NCI-H2107 (cell line): Measurements from ENCODE around the gene FSIP1.

ENCODE experiments used
- DNase-seq: peaks from one replicate; lab custom pipeline; 2025; lab: John Stamatoyannopoulos, UW

Gene FSIP1

GRCh38 chr15:39720081-39720480 lies 62.6 kb downstream of the FSIP1 start:
- DNase-seq, result no peak

- DNase-seq, result no peak
These were observed 63.5 kb downstream of the FSIP1 start for GRCh38 chr15:39719109-39719508.

GRCh38 chr15:39717134-39717533 lies 65.5 kb downstream of the FSIP1 start:
- DNase-seq, result no peak

DNA sequence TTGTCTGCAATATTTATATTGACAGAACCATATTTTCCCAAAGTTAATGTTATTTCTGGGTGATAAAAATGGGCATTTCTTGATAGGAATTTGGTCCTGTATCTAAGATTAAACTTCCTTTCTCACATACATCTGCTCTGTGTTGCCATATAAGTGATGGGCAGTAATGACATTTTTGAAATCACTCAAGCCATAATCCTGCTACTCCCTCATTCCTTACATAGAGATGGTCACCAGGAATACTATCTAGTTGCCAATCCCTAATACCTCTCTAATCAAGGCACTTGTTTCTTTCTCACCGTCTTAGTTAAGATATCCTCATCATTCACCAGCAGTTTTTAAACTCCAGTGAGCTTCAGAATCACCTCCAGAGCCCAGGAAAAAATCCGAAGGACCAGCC lies 68.4 kb downstream of the FSIP1 start:
- DNase-seq, result no peak

- no peak for DNase-seq
These were observed 68.8 kb downstream of the FSIP1 start for GRCh38 chr15:39713846-39714245.

DNA sequence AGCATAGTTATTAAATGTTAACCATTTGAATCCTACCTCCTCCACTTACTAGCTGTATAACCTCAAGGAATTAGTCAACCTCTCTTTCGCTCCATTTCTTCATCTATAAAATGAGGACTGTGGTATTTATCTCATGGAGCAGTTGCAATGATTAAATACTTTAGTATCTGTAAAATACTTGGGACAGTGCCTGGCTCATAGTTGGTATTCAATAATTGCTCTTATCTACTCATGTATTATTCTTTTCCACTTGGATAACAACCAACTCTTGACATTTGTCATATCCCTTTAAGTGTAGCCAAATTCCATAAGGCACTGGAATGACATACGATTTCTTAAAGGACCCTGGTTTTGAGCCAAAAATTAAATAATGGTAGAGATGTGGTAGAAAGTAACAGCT lies 72.0 kb downstream of the FSIP1 start:
- DNase-seq, result no peak

- no peak for DNase-seq
These were observed 72.7 kb downstream of the FSIP1 start for GRCh38 chr15:39709941-39710340.

- DNase-seq, result no peak
These were observed 76.4 kb downstream of the FSIP1 start for GRCh38 chr15:39706206-39706605.

- DNase-seq, result no peak
These were observed 78.0 kb downstream of the FSIP1 start for GRCh38 chr15:39704689-39705088.

- DNase-seq, result no peak
These were observed 78.4 kb downstream of the FSIP1 start for GRCh38 chr15:39704235-39704634.

DNA sequence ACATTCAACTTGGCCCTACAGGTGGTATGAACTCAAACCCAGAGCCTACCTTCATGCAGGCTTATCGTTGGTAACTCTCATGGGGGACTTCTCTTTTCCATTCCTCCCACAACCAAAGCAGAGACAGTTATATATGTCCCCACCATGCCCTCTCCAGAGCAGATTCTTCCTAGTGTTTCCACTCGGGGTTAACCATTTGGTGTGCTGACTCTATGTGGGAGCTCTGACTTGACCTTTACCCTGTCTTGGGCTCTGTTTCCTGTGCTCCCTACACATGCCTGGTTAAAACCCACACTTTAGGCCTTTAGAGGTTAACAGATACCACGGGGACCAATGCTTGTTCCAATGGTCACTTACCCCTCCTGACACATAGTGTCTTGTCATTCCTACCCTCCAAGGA lies 80.7 kb downstream of the FSIP1 start:
- no peak for DNase-seq

DNA sequence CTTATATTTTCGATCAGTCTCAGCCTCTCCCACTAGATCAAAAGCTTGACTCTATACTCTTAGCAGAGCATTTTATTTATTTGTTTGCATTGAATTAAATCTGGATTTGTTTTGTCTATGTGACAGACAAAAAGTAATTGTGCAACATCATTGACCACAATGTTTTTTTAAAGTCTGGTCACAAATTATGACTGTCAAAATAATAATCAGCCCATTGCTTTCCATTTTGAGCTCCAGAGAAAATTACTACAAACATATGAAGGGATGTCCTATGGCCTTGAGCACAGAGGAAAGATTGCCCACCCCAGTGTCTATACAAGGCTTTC lies 82.3 kb downstream of the FSIP1 start:
- DNase-seq, result no peak

DNA sequence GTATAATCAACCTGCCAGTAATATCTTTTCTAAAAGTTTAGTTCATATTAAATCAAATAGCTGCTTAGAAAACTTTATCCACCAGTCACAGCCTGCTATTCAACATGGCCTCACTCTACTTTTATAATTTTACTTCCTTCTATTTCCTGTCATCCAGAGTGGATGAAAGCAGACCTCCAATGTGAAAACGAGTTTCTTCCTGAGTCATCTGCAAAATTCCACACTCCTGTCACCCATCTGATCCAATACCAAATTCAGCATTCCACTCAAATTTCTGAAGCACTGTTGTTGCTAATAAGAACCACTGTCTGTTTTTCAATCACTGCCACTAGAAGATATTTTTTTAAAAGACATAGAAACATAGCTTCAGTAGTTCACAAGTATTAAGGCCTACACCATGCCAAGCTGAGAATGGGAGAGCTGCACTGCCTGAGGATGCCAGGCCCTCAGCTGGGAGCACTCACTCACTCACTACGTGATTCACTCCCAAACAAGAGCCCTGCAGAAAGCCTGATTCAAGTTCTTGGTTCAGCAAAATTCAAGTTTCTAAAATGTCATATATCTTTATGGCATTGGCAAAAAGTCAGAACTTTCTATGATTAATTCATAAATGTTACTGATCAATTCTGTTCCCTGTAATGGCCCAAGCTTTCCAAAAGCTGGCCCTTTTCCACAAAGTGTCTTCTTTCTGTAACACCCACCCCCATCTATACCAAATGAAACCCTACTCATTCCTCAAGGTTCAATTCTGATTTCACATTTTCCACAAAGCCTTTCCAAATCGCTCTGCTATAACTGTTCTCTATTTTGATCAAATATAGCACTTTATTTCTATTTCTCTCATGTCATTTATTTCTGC lies 82.9 kb downstream of the FSIP1 start:
- no peak for DNase-seq

GRCh38 chr15:39698444-39699390 lies 83.9 kb downstream of the FSIP1 start:
- DNase-seq, result no peak

DNA sequence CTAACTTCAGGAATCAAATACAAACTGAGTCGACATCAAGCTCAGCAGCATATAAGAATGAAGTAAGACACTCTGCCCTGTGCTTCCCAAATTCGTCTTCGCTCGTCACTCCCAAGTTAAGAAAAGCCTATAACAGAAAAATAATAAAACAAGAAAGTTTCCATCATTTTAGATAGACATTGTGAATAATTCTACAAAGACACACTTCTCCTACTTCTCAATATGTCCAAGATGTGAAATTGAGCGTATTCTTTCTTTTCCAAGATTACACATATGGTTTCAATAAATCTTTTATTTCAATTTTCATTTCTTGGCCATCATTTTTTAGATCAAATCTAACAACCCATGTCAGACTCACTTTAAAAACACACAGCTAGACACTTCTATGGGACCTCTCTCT lies 85.1 kb downstream of the FSIP1 start:
- no peak for DNase-seq

DNA sequence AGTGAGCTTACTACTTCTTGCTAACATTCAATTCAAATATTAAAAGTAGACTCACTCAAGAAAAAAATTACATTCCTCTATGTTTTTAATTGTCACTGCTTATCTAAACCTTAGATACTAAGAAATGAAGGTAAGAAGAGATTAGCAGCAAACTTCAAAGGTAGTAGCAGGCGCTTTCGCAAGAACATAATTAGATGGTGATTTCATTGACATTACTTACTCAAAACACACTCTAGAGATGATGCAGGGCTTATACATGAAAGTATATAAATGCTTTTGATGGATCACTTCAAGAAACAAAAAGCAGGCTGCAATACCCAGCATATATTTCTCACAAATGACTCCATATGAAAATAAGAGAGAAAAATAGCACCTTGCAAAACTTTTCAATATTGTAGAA lies 86.8 kb downstream of the FSIP1 start:
- no peak for DNase-seq

DNA sequence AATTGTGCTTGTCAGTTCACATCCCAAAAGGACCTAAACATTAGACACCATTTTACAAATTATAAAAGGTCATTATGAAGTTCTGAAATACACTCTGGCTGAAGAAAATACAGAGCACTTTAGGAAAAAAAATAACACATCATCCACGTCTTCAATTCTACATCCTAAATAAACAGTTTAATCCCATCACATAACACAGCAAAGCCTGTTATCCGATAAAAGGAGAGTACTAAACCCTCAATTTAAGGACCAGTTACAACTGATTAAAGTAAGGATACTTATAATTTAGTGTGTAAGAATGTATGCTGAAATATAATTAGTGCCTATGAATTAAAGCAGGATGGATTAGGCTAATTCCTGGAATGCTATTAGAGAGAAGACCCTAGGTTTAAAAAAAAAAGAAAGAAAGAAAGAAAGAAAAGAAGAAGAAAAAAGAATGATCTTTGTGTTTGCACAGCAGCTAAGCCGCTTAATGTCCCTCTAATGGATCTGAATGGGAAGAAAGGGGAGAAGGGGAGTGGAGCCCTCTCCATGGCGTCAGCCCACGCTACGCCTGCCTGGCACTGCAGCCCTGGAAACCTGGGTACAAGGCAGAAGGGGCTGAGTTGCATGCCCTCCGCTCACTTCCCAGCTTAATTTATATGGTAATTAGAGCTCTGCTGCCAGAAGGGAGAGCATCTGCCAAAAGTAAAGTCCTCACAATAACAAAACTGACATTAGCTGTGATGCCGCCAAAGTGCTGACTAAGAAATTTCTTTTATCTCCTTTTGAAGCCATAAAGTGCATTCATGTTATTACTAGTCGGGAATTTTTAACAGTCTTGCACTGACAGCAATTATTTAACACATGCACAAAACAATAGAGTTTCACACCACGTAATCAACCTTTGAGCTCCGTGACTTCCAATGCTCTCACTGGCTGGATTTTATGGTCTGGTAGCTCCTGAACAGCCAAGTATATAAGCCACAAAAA lies 90.0 kb downstream of the FSIP1 start:
- DNase-seq, result no peak

- DNase-seq, result no peak
These were observed 91.6 kb downstream of the FSIP1 start for GRCh38 chr15:39690881-39691634.

- no peak for DNase-seq
These were observed 94.7 kb downstream of the FSIP1 start for GRCh38 chr15:39687965-39688364.

DNA sequence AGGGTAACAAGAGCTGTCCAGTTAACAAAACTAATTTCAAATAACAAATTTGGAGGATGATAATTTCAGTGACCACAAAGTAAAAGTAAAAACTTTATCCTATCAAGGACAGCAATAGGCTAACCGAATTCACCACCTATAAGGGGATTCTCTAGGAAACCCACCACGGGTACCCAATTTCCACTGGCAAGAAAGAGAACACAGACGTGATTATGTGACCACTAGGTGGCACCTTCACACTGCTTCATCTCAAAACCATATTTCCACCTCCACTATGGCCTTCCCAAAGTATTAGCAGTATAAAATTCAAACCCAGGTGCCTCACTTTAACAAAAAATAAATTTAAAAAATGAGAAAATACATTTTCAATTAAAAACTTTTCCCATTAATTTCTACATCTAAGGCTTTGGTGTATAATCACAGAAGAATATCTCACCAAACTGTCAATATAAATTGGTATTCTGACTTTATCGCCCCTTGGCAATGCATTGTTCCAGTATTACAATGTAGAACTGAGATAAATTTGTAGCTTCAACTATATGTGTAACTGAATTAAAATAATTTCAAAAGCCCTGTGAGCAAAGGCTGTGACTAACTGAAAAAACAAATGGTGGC lies 96.5 kb downstream of the FSIP1 start:
- DNase-seq, result peak; percentile 2

DNA sequence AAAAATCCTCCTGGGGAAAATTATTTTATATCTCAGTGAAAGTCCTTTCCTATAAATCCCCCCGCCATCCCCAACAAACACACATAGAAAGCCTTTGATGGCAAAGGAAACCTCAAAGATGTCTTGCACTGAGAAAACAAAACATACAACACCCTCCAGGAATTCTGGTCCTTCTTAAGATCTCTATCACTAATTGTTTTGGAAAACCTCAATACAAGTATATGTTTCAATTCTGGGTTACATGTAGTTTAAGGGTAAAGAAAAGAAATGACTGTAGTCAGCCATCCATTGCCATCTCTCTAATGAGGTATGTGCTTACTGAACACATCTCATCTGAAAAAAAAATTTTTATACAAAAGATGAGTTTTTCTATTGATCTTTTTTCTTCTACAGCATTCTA lies 97.3 kb downstream of the FSIP1 start:
- DNase-seq, result no peak
